Body of pancreas (tissue), 4 donors: ENCODE data around the gene MAGI1. TPM values are rescaled to one million over a fixed set of nuclear protein-coding genes. Genes with fewer than 3 reads are reported as not detected.

Source experiments
- ATAC-seq: fragments of 150-250 bp; one replicate; pipeline ENCODE4 v1.9.1; 2016
- DNase-seq, 4 donors: peaks; one replicate each; pipeline ENCODE4 v3.0.0-alpha.2; 2019
- H3K27ac ChIP-seq, 4 donors: fragments of 200-600 bp; sonication (generic); 1 replicate in 3 of 4; 2 replicates in 1 of 4; pipeline versions ENCODE4 v1.5.1 to v1.6.1; 2016 to 2019; ENCODE audit warnings: mild to moderate bottlenecking in 1 of 4, mixed read lengths in 1 of 4, moderate library complexity in 1 of 4
- H3K27me3 ChIP-seq, 2 donors: fragments of 200-600 bp; sonication (generic); one replicate each; pipeline ENCODE4 v1.6.0; 2016; ENCODE audit warnings: mild to moderate bottlenecking in 1 of 2
- H3K36me3 ChIP-seq, 2 donors: fragments of 200-600 bp; sonication (generic); replicated peaks in 1 of 2; 2 replicates each; pipeline ENCODE4 v1.5.1; 2016; ENCODE audit warnings: low read depth in 2 of 2; ENCODE audit not compliant: insufficient read depth in 1 of 2
- H3K4me1 ChIP-seq: fragments of 200-600 bp; sonication (generic); one replicate; pipeline ENCODE4 v1.6.0; 2016
- H3K4me3 ChIP-seq, 2 donors: fragments of 200-600 bp; sonication (generic); 1 replicate in 1 of 2; 2 replicates in 1 of 2; pipeline ENCODE4 v1.5.1; 2016 to 2019
- H3K9me3 ChIP-seq, 3 donors: fragments of 200-600 bp; sonication (generic); 1 replicate in 2 of 3; 2 replicates in 1 of 3; pipeline ENCODE4 v1.5.1; 2016
- CTCF ChIP-seq, 7 experiments: fragments of 450-650 bp in 4 of 7; fragments of 200-600 bp in 3 of 7; sonication (generic) in 3 of 7; IDR thresholded peaks; one replicate each; pipeline ENCODE4 v1.5.1; 2016 to 2019; ENCODE audit warnings: antibody characterized with exemption in 7 of 7
- POLR2A ChIP-seq, 3 donors: fragments of 450-650 bp; IDR thresholded peaks; one replicate each; pipeline ENCODE4 v1.6.1; 2016; ENCODE audit warnings: antibody characterized with exemption in 3 of 3, mild to moderate bottlenecking in 2 of 3
- WGBS, 2 donors: methylation state at CpG; one replicate each; pipeline ENCODE4 v1.1.5; 2017; 5-methylcytosine and 5-hydroxymethylcytosine counted together
- intact Hi-C: fragments of 100-400 bp; cut with DNase I; formaldehyde crosslinking; loops from one replicate; pipeline ENCODE4 v1.15.1; 2023
- total RNA-seq, 2 donors: library from RNA; depleted of rRNA; stranded (reverse); fragments of >200 nt; gene quantifications; one replicate each; pipeline ENCODE4 v1.1.0, GENCODE V29; 2016

MAGI1 gene
- total RNA-seq, 2 donors from 2014 or later: 44.2 to 63.6 TPM

- DNase-seq: no peak
- no peaks in the 10 kb centered on the region for H3K36me3 ChIP-seq
- peaks cover 0 to 3% (median 0%) of the 10 kb centered on the region in 3 donors for H3K9me3 ChIP-seq
- H3K4me3 ChIP-seq: no peak overlapping the region
- intact Hi-C loops: no loop called here
- TF ChIP-seq CTCF (IDR thresholded peaks at IDR 0.05): no peak
- no peak for TF ChIP-seq POLR2A (IDR thresholded peaks at IDR 0.05)
- ATAC-seq: no peak
- no peak overlapping the region for H3K27ac ChIP-seq
- H3K27me3 ChIP-seq: no peaks in the 10 kb centered on the region
- WGBS, 2 donors: 19 to 21% methylated on average over 1 of the region's 1 CpG
- H3K4me1 ChIP-seq: peaks cover 10% of the 10 kb centered on the region
These were observed 395.8 kb downstream of the MAGI1 start for GRCh38 chr3:65642883-65643282.

GRCh38 chr3:65641777-65642176, 396.9 kb downstream of the MAGI1 start:
- no peaks in the 10 kb centered on the region for H3K27me3 ChIP-seq
- no peak for DNase-seq
- TF ChIP-seq CTCF (IDR thresholded peaks at IDR 0.05) (no peak), POLR2A (IDR thresholded peaks at IDR 0.05) (no peak)
- intact Hi-C loops: no loop called here
- peaks cover 10% of the 10 kb centered on the region for H3K4me1 ChIP-seq
- ATAC-seq: no peak
- no peaks in the 10 kb centered on the region for H3K9me3 ChIP-seq
- H3K4me3 ChIP-seq: no peak overlapping the region
- H3K36me3 ChIP-seq: no peaks in the 10 kb centered on the region
- 55 to 56% methylated on average over 2 of the region's 2 CpGs for WGBS, 2 donors
- H3K27ac ChIP-seq: no peak overlapping the region

GRCh38 chr3:65641045-65641444, 397.7 kb downstream of the MAGI1 start:
- H3K27me3 ChIP-seq: no peaks in the 10 kb centered on the region
- no peak overlapping the region for H3K4me3 ChIP-seq
- ATAC-seq: no peak
- 82 to 85% methylated on average over 4 of the region's 4 CpGs for WGBS, 2 donors
- DNase-seq: no peak
- intact Hi-C loops: no loop called here
- no peak for TF ChIP-seq POLR2A (IDR thresholded peaks at IDR 0.05)
- TF ChIP-seq CTCF (IDR thresholded peaks at IDR 0.05): no peak
- H3K4me1 ChIP-seq: peaks cover 10% of the 10 kb centered on the region
- H3K9me3 ChIP-seq: no peaks in the 10 kb centered on the region
- H3K27ac ChIP-seq: no peak overlapping the region
- H3K36me3 ChIP-seq: no peaks in the 10 kb centered on the region

GRCh38 chr3:65639444-65639843, 399.3 kb downstream of the MAGI1 start:
- Histone ChIP-seq H3K36me3 (no peaks in the 10 kb centered on the region), H3K9me3 (no peaks in the 10 kb centered on the region), H3K27me3 (no peaks in the 10 kb centered on the region), H3K4me1 (peaks cover 10% of the 10 kb centered on the region), H3K27ac (no peak overlapping the region), H3K4me3 (no peak overlapping the region)
- intact Hi-C loops: no loop called here
- TF ChIP-seq CTCF (IDR thresholded peaks at IDR 0.05) (no peak), POLR2A (IDR thresholded peaks at IDR 0.05) (no peak)
- DNase-seq: no peak
- 92 to 95% methylated on average over 6 of the region's 6 CpGs for WGBS, 2 donors
- no peak for ATAC-seq

GRCh38 chr3:65638301-65638700, 400.4 kb downstream of the MAGI1 start:
- Histone ChIP-seq H3K27me3 (no peaks in the 10 kb centered on the region), H3K27ac (no peak overlapping the region), H3K4me1 (peaks cover 10% of the 10 kb centered on the region), H3K9me3 (no peaks in the 10 kb centered on the region), H3K4me3 (no peak overlapping the region), H3K36me3 (no peaks in the 10 kb centered on the region)
- ATAC-seq (no peak), DNase-seq (no peak)
- 85 to 91% methylated on average over 6 of the region's 6 CpGs for WGBS, 2 donors
- intact Hi-C loops: no loop called here
- no peak for TF ChIP-seq CTCF (IDR thresholded peaks at IDR 0.05)
- TF ChIP-seq POLR2A (IDR thresholded peaks at IDR 0.05): no peak
